ENCODE results near the gene PRRX1.

GRCh38 chr1:170705981-170706380 lies 42.0 kb downstream of the PRRX1 start:
- TF ChIP-seq CTCF (IDR thresholded peaks at IDR 0.05; ENCODE audit: low read length) = no peak
- TF ChIP-seq EZH2 (optimal IDR thresholded peaks at IDR 0.05; ENCODE audit: low read depth, low read length) = no peak
- no peak for TF ChIP-seq EZH2phosphoT487 (IDR thresholded peaks at IDR 0.05; ENCODE audit: low read length)

Data from MM.1S (cell line).